Tibial artery (tissue), 4 donors: ENCODE results near the gene LRRC31.

Source experiments
- DNase-seq, 2 donors: peaks; one replicate each; pipeline ENCODE4 v3.0.0-alpha.2; 2019
- H3K27ac ChIP-seq, 2 donors: fragments of 200-600 bp; sonication (generic) in 1 of 2; 1 replicate in 1 of 2; 2 replicates in 1 of 2; pipeline ENCODE4 v1.5.1; 2018 to 2019; ENCODE audit warnings: mild to moderate bottlenecking in 1 of 2
- H3K27me3 ChIP-seq, 2 donors: fragments of 200-600 bp; sonication (generic) in 1 of 2; one replicate each; pipeline versions ENCODE4 v1.5.1 to v1.6.0; 2016 to 2019
- H3K36me3 ChIP-seq, 3 donors: fragments of 200-600 bp; sonication (generic) in 2 of 3; one replicate each; pipeline ENCODE4 v1.5.1; 2016 to 2019; ENCODE audit warnings: mild to moderate bottlenecking in 2 of 3
- H3K4me1 ChIP-seq, 4 donors: fragments of 200-600 bp; sonication (generic) in 2 of 4; 1 replicate in 3 of 4; 2 replicates in 1 of 4; pipeline ENCODE4 v1.5.1; 2016 to 2019
- H3K4me3 ChIP-seq, 2 donors: fragments of 200-600 bp; sonication (generic) in 1 of 2; 1 replicate in 1 of 2; 2 replicates in 1 of 2; pipeline ENCODE4 v1.5.1; 2018 to 2019; ENCODE audit warnings: mild to moderate bottlenecking in 2 of 2
- H3K9me3 ChIP-seq, 3 donors: fragments of 200-600 bp; sonication (generic) in 1 of 3; one replicate each; pipeline ENCODE4 v1.5.1; 2016 to 2019
- CTCF ChIP-seq, 2 experiments: fragments of 200-600 bp in 1 of 2; fragments of 450-650 bp in 1 of 2; IDR thresholded peaks; one replicate each; pipeline ENCODE4 v1.5.1; 2017 to 2019; ENCODE audit warnings: antibody characterized with exemption in 2 of 2, mild to moderate bottlenecking in 1 of 2, moderate library complexity in 1 of 2
- intact Hi-C: fragments of 100-400 bp; cut with DNase I; formaldehyde crosslinking; loops from one replicate; pipeline ENCODE4 v1.15.0; 2023; ENCODE audit warnings: low total_unique reads

LRRC31 gene

GRCh38 chr3:169869484-169870220 lies at the start of gene LRRC31:
Gene LRRC31 (minus strand): TSS chr3:169869935. CDS start chr3:169869807, 128 bp downstream.
- Histone ChIP-seq H3K4me3 (no peak within 1 kb of the TSS), H3K9me3 (no peaks in the 10 kb centered on the region), H3K36me3 (no peaks in the 10 kb centered on the region), H3K4me1 (no peaks in the 10 kb centered on the region), H3K27ac (no peak within 1 kb of the TSS), H3K27me3 (no peaks in the 10 kb centered on the region)
- intact Hi-C loops, result loop anchor here (10.0 kb wide), 1 partner anchor 95 kb away; the partner anchor contains the start of gene SEC62
- no peak for TF ChIP-seq CTCF (IDR thresholded peaks at IDR 0.05)
- no peak for DNase-seq

- Histone ChIP-seq H3K9me3 (no peaks in the 10 kb centered on the region), H3K27ac (no peak overlapping the region), H3K4me1 (no peaks in the 10 kb centered on the region), H3K4me3 (no peak overlapping the region), H3K27me3 (no peaks in the 10 kb centered on the region), H3K36me3 (no peaks in the 10 kb centered on the region)
- no peak for DNase-seq
- intact Hi-C loops, result no loop called here
- no peak for TF ChIP-seq CTCF (IDR thresholded peaks at IDR 0.05)
These were observed 44.6 kb upstream of the LRRC31 start for GRCh38 chr3:169914321-169914720.

- Histone ChIP-seq H3K27me3 (no peaks in the 10 kb centered on the region), H3K36me3 (no peaks in the 10 kb centered on the region), H3K9me3 (no peaks in the 10 kb centered on the region), H3K4me3 (no peak overlapping the region), H3K4me1 (no peaks in the 10 kb centered on the region), H3K27ac (no peak overlapping the region)
- TF ChIP-seq CTCF (IDR thresholded peaks at IDR 0.05), result no peak
- no peak for DNase-seq
- intact Hi-C loops, result no loop called here
These were observed 43.6 kb upstream of the LRRC31 start for GRCh38 chr3:169913323-169913722.

GRCh38 chr3:169911272-169911671 lies 41.5 kb upstream of the LRRC31 start, which contains the start of gene SAMD7:
Gene SAMD7 (plus strand): TSS chr3:169911572. CDS start chr3:169919499, 7,927 bp downstream.
- Histone ChIP-seq H3K36me3 (no peaks in the 10 kb centered on the region), H3K4me1 (no peaks in the 10 kb centered on the region), H3K4me3 (no peak within 1 kb of the TSS), H3K9me3 (no peaks in the 10 kb centered on the region), H3K27me3 (no peaks in the 10 kb centered on the region), H3K27ac (no peak within 1 kb of the TSS)
- TF ChIP-seq CTCF (IDR thresholded peaks at IDR 0.05), result no peak
- intact Hi-C loops, result no loop called here
- DNase-seq, result no peak

GRCh38 chr3:169907944-169908343 lies 38.2 kb upstream of the LRRC31 start:
- intact Hi-C loops, result no loop called here

More at GRCh38 chr3:169907944-169908343, 38.2 kb upstream of the LRRC31 start:
- no peak for DNase-seq
- Histone ChIP-seq H3K4me3 (no peak overlapping the region), H3K9me3 (no peaks in the 10 kb centered on the region), H3K4me1 (no peaks in the 10 kb centered on the region), H3K36me3 (no peaks in the 10 kb centered on the region), H3K27me3 (no peaks in the 10 kb centered on the region), H3K27ac (no peak overlapping the region)
- no peak for TF ChIP-seq CTCF (IDR thresholded peaks at IDR 0.05)
